Nephron progenitor cell (in vitro differentiated cells): Measurements from ENCODE around the gene ZBTB20.

ENCODE experiments used
- DNase-seq: peaks from one replicate; pipeline ENCODE4 v3.0.0; 2021
- H3K27ac Mint-ChIP-seq: 2 replicates; pipeline ENCODE4 v1.8.0; 2021; ENCODE audit warnings: mild to moderate bottlenecking, moderate library complexity, mixed read lengths
- H3K27me3 Mint-ChIP-seq: 2 replicates; pipeline ENCODE4 v1.8.0; 2021; ENCODE audit warnings: mild to moderate bottlenecking, low read depth, mixed read lengths; ENCODE audit not compliant: poor library complexity
- H3K36me3 Mint-ChIP-seq: 2 replicates; pipeline ENCODE4 v1.8.0; 2021; ENCODE audit warnings: low read depth, mixed read lengths
- H3K4me1 Mint-ChIP-seq: 2 replicates; pipeline ENCODE4 v1.8.0; 2021; ENCODE audit warnings: mixed read lengths
- H3K4me3 Mint-ChIP-seq: 2 replicates; pipeline ENCODE4 v1.8.0; 2021; ENCODE audit warnings: mild to moderate bottlenecking, moderate library complexity, mixed read lengths
- H3K9me3 Mint-ChIP-seq: 2 replicates; pipeline ENCODE4 v1.8.0; 2021; ENCODE audit warnings: mild to moderate bottlenecking, moderate library complexity, mixed read lengths
- CTCF ChIP-seq: fragments of 200-600 bp; sonication (generic); IDR thresholded peaks from 2 replicates; pipeline ENCODE4 v1.5.0; 2021; ENCODE audit warnings: antibody characterized with exemption

ZBTB20 gene

GRCh38 chr3:114418724-114419543 is 728.2 kb downstream of the ZBTB20 start:
- Mint-ChIP-seq H3K4me3 (no peak overlapping the region), H3K27me3 (no peaks in the 10 kb centered on the region), H3K27ac (no peak overlapping the region), H3K36me3 (no peaks in the 10 kb centered on the region), H3K4me1 (no peaks in the 10 kb centered on the region), H3K9me3 (no peaks in the 10 kb centered on the region)
- TF ChIP-seq CTCF = peak; percentile 84
- peak; percentile 9 for DNase-seq

GRCh38 chr3:114418107-114418506 is 729.0 kb downstream of the ZBTB20 start:
- no peak for TF ChIP-seq CTCF
- no peak overlapping the region for H3K4me3 Mint-ChIP-seq
- H3K4me1 Mint-ChIP-seq = no peaks in the 10 kb centered on the region
- H3K27me3 Mint-ChIP-seq = no peaks in the 10 kb centered on the region
- no peak overlapping the region for H3K27ac Mint-ChIP-seq
- no peaks in the 10 kb centered on the region for H3K36me3 Mint-ChIP-seq
- DNase-seq = no peak
- no peaks in the 10 kb centered on the region for H3K9me3 Mint-ChIP-seq

- H3K9me3 Mint-ChIP-seq = no peaks in the 10 kb centered on the region
- no peak overlapping the region for H3K27ac Mint-ChIP-seq
- DNase-seq = no peak
- H3K4me1 Mint-ChIP-seq = peaks cover 2% of the 10 kb centered on the region
- H3K36me3 Mint-ChIP-seq = no peaks in the 10 kb centered on the region
- no peaks in the 10 kb centered on the region for H3K27me3 Mint-ChIP-seq
- TF ChIP-seq CTCF = no peak
- no peak overlapping the region for H3K4me3 Mint-ChIP-seq
Observed at GRCh38 chr3:114417675-114418074, 729.4 kb downstream of the ZBTB20 start.

DNA sequence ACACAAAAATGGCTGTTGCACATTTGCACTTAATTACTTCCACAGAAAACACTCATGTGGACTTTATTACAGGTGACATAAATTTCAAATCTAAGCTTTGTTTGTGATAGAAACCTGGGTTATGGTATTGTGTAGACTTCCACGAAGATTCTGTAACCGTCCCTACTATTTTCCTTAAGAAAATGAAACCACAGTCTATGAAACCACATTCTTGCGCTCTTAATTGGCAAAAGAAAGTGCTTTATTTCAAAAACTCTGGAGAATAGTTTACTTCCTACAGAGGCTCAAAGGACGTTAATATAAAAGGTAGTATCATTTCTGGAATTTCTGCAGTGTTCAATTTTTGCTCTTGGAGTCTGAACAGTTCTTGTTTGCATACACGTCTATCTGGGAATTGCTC is 729.8 kb downstream of the ZBTB20 start:
- TF ChIP-seq CTCF = no peak
- Mint-ChIP-seq H3K27ac (no peak overlapping the region), H3K9me3 (no peaks in the 10 kb centered on the region), H3K4me1 (peaks cover 4% of the 10 kb centered on the region), H3K27me3 (no peaks in the 10 kb centered on the region), H3K36me3 (no peaks in the 10 kb centered on the region), H3K4me3 (no peak overlapping the region)
- DNase-seq = no peak

DNA sequence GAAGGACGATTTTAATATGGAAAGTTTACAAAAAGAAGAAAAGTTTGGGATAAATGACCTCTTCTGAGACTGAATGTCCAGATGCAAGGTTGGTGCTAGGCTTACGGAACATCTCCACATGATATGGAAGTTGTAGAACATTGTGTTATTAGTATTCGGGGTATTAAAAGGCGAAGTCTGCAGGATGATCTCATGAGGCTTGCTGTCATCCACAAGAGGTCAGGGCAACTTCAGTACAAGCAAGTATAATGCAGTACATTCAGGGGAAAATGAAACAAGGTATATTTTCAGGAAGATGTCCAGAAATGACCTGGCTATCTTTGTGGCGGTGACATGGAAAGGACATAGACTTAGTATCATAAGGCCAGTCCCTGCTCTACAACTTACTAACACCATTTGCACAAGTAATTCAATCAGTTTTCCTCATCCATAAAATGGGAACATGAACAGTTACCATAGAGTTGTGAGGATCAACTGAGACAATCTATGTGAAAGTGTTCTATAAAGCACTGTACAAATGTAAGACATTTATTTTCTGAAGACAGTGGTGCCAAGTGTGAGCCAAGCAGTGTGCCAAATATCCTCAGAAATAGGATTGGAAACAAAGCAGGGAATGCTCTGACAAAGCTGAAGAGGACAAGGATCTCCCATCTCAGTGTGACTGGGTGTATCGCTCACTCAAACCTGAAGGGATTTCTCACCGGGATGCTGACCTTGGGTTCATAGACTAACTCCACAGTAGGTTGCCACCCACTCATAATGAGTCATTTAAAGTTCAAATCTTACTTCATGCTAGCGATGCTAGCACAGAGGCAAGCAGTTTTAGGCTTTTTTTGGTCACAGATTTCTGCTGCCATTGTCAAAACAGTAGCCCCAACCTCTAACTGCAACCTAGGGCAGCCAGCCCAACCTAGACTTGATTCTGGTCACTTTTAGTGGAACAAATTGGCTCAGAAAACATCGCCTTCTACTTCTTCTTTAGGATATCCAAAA is 735.0 kb downstream of the ZBTB20 start:
- Mint-ChIP-seq H3K4me3 (no peak overlapping the region), H3K36me3 (no peaks in the 10 kb centered on the region), H3K27ac (no peak overlapping the region), H3K4me1 (peaks cover 50% of the 10 kb centered on the region), H3K27me3 (no peaks in the 10 kb centered on the region), H3K9me3 (no peaks in the 10 kb centered on the region)
- no peak for DNase-seq
- no peak for TF ChIP-seq CTCF
